Astrocyte (in vitro differentiated cells and primary cell): ENCODE results near the gene VPS8.

ENCODE experiments used
- EZH2 ChIP-seq: IDR thresholded peaks from 2 replicates; pipeline ENCODE4 v1.6.1; 2012; ENCODE audit warnings: mild to moderate bottlenecking, low read length, inconsistent platforms; ENCODE audit not compliant: insufficient read depth
- TF ChIP-seq, protein P1 (sequence below): IDR thresholded peaks from 2 replicates; pipeline ENCODE4 v1.5.1; 2011; ENCODE audit warnings: low read depth, mild to moderate bottlenecking, inconsistent platforms, low read length, moderate library complexity; ENCODE audit not compliant: insufficient read depth

DNA sequence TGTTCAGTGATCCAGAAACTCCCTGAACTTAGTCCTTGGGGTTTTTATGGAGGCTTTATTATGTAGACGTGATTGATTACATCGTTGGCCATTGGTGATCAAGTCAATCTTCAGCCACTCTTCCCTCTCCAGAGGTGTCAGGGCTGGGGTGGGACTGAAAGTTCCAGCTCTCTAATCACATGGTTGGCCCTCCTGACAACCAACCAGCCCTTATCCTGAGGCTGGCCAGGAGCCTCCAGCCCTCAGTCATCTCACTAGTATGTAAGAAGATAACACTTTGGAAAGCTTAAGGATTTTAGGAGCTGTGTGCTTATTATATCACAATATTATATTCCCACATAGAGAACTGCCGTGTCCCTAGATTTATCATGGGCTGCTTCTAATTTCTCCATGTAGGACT, 142.3 kb downstream of the VPS8 start:
- TF ChIP-seq, protein P1, sequence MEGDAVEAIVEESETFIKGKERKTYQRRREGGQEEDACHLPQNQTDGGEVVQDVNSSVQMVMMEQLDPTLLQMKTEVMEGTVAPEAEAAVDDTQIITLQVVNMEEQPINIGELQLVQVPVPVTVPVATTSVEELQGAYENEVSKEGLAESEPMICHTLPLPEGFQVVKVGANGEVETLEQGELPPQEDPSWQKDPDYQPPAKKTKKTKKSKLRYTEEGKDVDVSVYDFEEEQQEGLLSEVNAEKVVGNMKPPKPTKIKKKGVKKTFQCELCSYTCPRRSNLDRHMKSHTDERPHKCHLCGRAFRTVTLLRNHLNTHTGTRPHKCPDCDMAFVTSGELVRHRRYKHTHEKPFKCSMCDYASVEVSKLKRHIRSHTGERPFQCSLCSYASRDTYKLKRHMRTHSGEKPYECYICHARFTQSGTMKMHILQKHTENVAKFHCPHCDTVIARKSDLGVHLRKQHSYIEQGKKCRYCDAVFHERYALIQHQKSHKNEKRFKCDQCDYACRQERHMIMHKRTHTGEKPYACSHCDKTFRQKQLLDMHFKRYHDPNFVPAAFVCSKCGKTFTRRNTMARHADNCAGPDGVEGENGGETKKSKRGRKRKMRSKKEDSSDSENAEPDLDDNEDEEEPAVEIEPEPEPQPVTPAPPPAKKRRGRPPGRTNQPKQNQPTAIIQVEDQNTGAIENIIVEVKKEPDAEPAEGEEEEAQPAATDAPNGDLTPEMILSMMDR = no peak
- TF ChIP-seq EZH2 = no peak
